B cell (primary cell): ENCODE data around the gene SCFD2. TPM values are rescaled to one million over a fixed set of nuclear protein-coding genes. Genes with fewer than 3 reads are reported as not detected.

Experiments
- ATAC-seq: fragments of 200-7000 bp; cut with Tn5 transposase; one replicate; pipeline ENCODE4 v1.10.0; 2021; ENCODE audit warnings: low read depth, mild to moderate bottlenecking, moderate number of reproducible peaks, moderate library complexity
- CTCF ChIA-PET: fragments of 350-600 bp; sonication (Branson Sonifier 250); formaldehyde crosslinking; loops from one replicate; lab custom pipeline; 2021; ENCODE audit warnings: antibody characterized with exemption, inconsistent platforms; lab: Charles Lee
- POLR2A ChIA-PET: fragments of 350-600 bp; sonication (Branson Sonifier 250); formaldehyde crosslinking; loops from one replicate; lab custom pipeline; 2021; ENCODE audit warnings: antibody characterized with exemption; lab: Charles Lee
- DNase-seq: peaks from one replicate; pipeline ENCODE4 v3.0.0; 2013
- H2AFZ ChIP-seq: 2 replicates; pipeline ENCODE4 v1.6.1; 2012; ENCODE audit warnings: mild to moderate bottlenecking, low read depth, low read length; ENCODE audit not compliant: insufficient read depth, poor library complexity, severe bottlenecking
- H3K27ac ChIP-seq, 2 donors: 1 replicate in 1 of 2; 2 replicates in 1 of 2; pipeline ENCODE4 v1.5.1; 2012 to 2013; ENCODE audit warnings: low read length in 2 of 2, mild to moderate bottlenecking in 2 of 2, moderate library complexity in 1 of 2
- H3K27me3 ChIP-seq, 4 experiments: fragments of 200-600 bp in 1 of 4; sonication (generic) in 1 of 4; replicated peaks in 1 of 4; 1 replicate in 2 of 4; 2 replicates in 2 of 4; pipeline versions ENCODE4 v1.6.1 to v1.7.0; 2013 to 2016; ENCODE audit warnings: low read length in 3 of 4, mild to moderate bottlenecking in 2 of 4, mixed read lengths in 1 of 4, moderate library complexity in 1 of 4; ENCODE audit not compliant: insufficient read depth in 4 of 4, control insufficient read depth in 3 of 4; ENCODE audit errors: control extremely low read depth in 1 of 4
- H3K36me3 ChIP-seq, 2 experiments: replicated peaks in 1 of 2; 1 replicate in 1 of 2; 2 replicates in 1 of 2; pipeline versions ENCODE4 v1.6.1 to v1.7.1; 2013; ENCODE audit warnings: low read length in 1 of 2; ENCODE audit not compliant: insufficient read depth in 2 of 2, control insufficient read depth in 1 of 2; ENCODE audit errors: control extremely low read depth in 1 of 2, extremely low read depth in 1 of 2
- H3K4me1 ChIP-seq, 2 donors: fragments of 200-600 bp in 1 of 2; sonication (generic) in 1 of 2; 1 replicate in 1 of 2; 2 replicates in 1 of 2; pipeline versions ENCODE4 v1.5.1 to v1.6.1; 2013 to 2017; ENCODE audit warnings: low read length in 2 of 2; ENCODE audit not compliant: control insufficient read depth in 2 of 2, insufficient read depth in 2 of 2
- H3K4me2 ChIP-seq: replicated peaks from 2 replicates; pipeline ENCODE3; 2012; ENCODE audit warnings: mild to moderate bottlenecking, low read depth, low read length; ENCODE audit not compliant: poor library complexity, severe bottlenecking
- H3K4me3 ChIP-seq, 5 experiments: fragments of 200-600 bp in 1 of 5; sonication (generic) in 1 of 5; 1 replicate in 3 of 5; 2 replicates in 2 of 5; pipeline versions ENCODE4 v1.5.1 to v1.7.0; 2011 to 2016; ENCODE audit warnings: low read length in 4 of 5, mild to moderate bottlenecking in 4 of 5, low read depth in 2 of 5, control low read depth in 1 of 5, moderate library complexity in 1 of 5; ENCODE audit not compliant: insufficient read depth in 1 of 5; ENCODE audit errors: control extremely low read depth in 1 of 5, extremely low read depth in 1 of 5
- H3K79me2 ChIP-seq: fragments of 200-600 bp; sonication (generic); one replicate; pipeline ENCODE4 v1.6.0; 2016; ENCODE audit warnings: low read length; ENCODE audit not compliant: control insufficient read depth, insufficient read depth
- H3K9ac ChIP-seq: fragments of 200-600 bp; sonication (generic); 2 replicates; pipeline ENCODE4 v1.6.1; 2017; ENCODE audit warnings: mild to moderate bottlenecking, low read length, moderate library complexity
- H3K9me3 ChIP-seq, 3 donors: one replicate each; pipeline versions ENCODE4 v1.6.1 to v1.7.1; 2013; ENCODE audit warnings: low read length in 2 of 3; ENCODE audit not compliant: control insufficient read depth in 2 of 3, insufficient read depth in 1 of 3; ENCODE audit errors: control extremely low read depth in 1 of 3
- H4K20me1 ChIP-seq: 2 replicates; pipeline ENCODE4 v1.6.0; 2012; ENCODE audit warnings: mild to moderate bottlenecking, low read length; ENCODE audit not compliant: insufficient read depth, control insufficient read depth, poor library complexity, severe bottlenecking
- H3K27ac Mint-ChIP-seq: one replicate; pipeline ENCODE4 v1.8.0; 2021; ENCODE audit warnings: mixed read lengths
- H3K27me3 Mint-ChIP-seq: one replicate; pipeline ENCODE4 v1.8.0; 2021; ENCODE audit warnings: mixed read lengths
- H3K4me1 Mint-ChIP-seq: one replicate; pipeline ENCODE4 v1.8.0; 2021; ENCODE audit warnings: mixed read lengths
- H3K4me3 Mint-ChIP-seq: one replicate; pipeline ENCODE4 v1.8.0; 2021; ENCODE audit warnings: mixed read lengths
- H3K9me3 Mint-ChIP-seq: one replicate; pipeline ENCODE4 v1.8.0; 2022; ENCODE audit warnings: mixed read lengths; ENCODE audit not compliant: insufficient read depth
- CTCF ChIP-seq: fragments of 200-600 bp; IDR thresholded peaks from one replicate; pipeline ENCODE4 v1.8.0; 2022; ENCODE audit warnings: antibody characterized with exemption, mild to moderate bottlenecking
- EZH2 ChIP-seq: IDR thresholded peaks from 2 replicates; pipeline ENCODE4 v1.6.1; 2012; ENCODE audit warnings: borderline replicate concordance, low read depth, mild to moderate bottlenecking, moderate library complexity, low read length; ENCODE audit not compliant: insufficient read depth, poor library complexity, severe bottlenecking
- WGBS: methylation state at CpG from one replicate; pipeline ENCODE4 v1.1.5; 2013; ENCODE audit warnings: missing lambda C conversion rate; ENCODE audit not compliant: insufficient coverage; 5-methylcytosine and 5-hydroxymethylcytosine counted together
- intact Hi-C: fragments of 100-400 bp; cut with micrococcal nuclease; formaldehyde crosslinking; loops from one replicate; pipeline ENCODE4 v1.10.0; 2022
- polyA plus RNA-seq: library from polyadenylated mRNA; depleted of rRNA; stranded (reverse); fragments of >200 nt; gene quantifications from 2 replicates; pipeline ENCODE4 v1.2.3, GENCODE V29; 2012
- total RNA-seq, 2 donors: library from RNA; stranded (reverse); fragments of 120-200 nt in 1 of 2; gene quantifications; 1 replicate in 1 of 2; 2 replicates in 1 of 2; pipeline versions ENCODE4 v1.2.3 to v1.2.4, GENCODE V29; 2013 to 2022

The SCFD2 gene
- total and polyA plus RNA-seq, 2 donors (not counting 1 experiment from before 2014, with no cell fraction given), result 12.8 to 20.4 TPM

- Mint-ChIP-seq H3K27me3 (peaks cover 1% of the 10 kb centered on the region), H3K4me3 (no peak overlapping the region), H3K4me1 (peaks cover 12% of the 10 kb centered on the region), H3K27ac (no peak overlapping the region), H3K9me3 (no peaks in the 10 kb centered on the region)
- Histone ChIP-seq H3K9ac (no peak overlapping the region), H3K9me3 (peaks cover 0 to 4% (median 0%) of the 10 kb centered on the region in 3 donors), H2AFZ (no peak overlapping the region), H3K27me3 (no peaks in the 10 kb centered on the region), H3K4me2 (no peak overlapping the region), H3K4me3 (no peak overlapping the region), H3K79me2 (no peaks in the 10 kb centered on the region), H3K4me1 (peaks cover 13 to 15% of the 10 kb centered on the region in 2 donors), H3K27ac (no peak overlapping the region), H3K36me3 (no peaks in the 10 kb centered on the region), H4K20me1 (no peaks in the 10 kb centered on the region)
- TF ChIP-seq CTCF (no peak), EZH2 (no peak)
- ChIA-PET CTCF (no interaction called here), POLR2A (no interaction called here)
- WGBS, result 85% methylated on average over 7 of the region's 10 CpGs
- ATAC-seq (no peak), DNase-seq (no peak)
- intact Hi-C loops, result no loop called here
Measured at GRCh38 chr4:52838729-52839586, 526.9 kb downstream of the SCFD2 start.
